GM12878 (cell line): ENCODE measurements around the gene LITAF. TPM values are rescaled to one million over a fixed set of nuclear protein-coding genes. Genes with fewer than 3 reads are reported as not detected.

Source experiments
- ATAC-seq: fragments of 200-7000 bp; cut with Tn5 transposase; 3 replicates; pipeline ENCODE4 v1.9.1; 2020; ENCODE audit warnings: mild to moderate bottlenecking, moderate library complexity
- BruUV-seq: library from RNA; stranded (reverse); fragments of 400-500 nt; replicated peaks from 2 replicates; lab custom pipeline; 2021; lab: Mats Ljungman, UMichigan
- CTCF ChIA-PET: fragments of 300-600 bp; sonication (Branson Sonifier 250); formaldehyde crosslinking; extraction: SDS; loops from one replicate; lab custom pipeline; 2021; ENCODE audit warnings: inconsistent platforms; lab: Yijun Ruan, JAX
- POLR2A ChIA-PET: fragments of 350-600 bp; formaldehyde crosslinking; extraction: SDS; loops from one replicate; lab custom pipeline; 2021; ENCODE audit warnings: inconsistent platforms; lab: Charles Lee
- RAD21 ChIA-PET: fragments of 300-600 bp; sonication (Branson Sonifier 250); formaldehyde crosslinking; loops from one replicate; lab custom pipeline; 2023; ENCODE audit warnings: antibody characterized with exemption; ENCODE audit not compliant: unreplicated experiment; lab: Charles Lee
- SMC1A ChIA-PET: fragments of 300-600 bp; sonication (Branson Sonifier 250); formaldehyde crosslinking; loops from one replicate; lab custom pipeline; 2023; ENCODE audit not compliant: unreplicated experiment, uncharacterized antibody; lab: Charles Lee
- DNase-seq: peaks from one replicate; pipeline ENCODE4 v3.0.0-alpha.2; 2011; ENCODE audit warnings: low read depth, low spot score
- FAIRE-seq: peaks from 3 replicates; lab custom pipeline; 2011; peaks lifted over from hg19 to GRCh38; lab: Jason Lieb, UNC
- H2AFZ ChIP-seq: 2 replicates; pipeline ENCODE4 v1.6.0; 2011; ENCODE audit warnings: low read depth, low read length, control low read depth; ENCODE audit not compliant: control insufficient read depth
- H3K27ac ChIP-seq: 2 replicates; pipeline ENCODE4 v1.5.1; 2011; ENCODE audit warnings: control low read depth; ENCODE audit not compliant: control insufficient read depth, insufficient read depth
- H3K27me3 ChIP-seq, 2 experiments: replicated peaks in 1 of 2; 2 replicates each; pipeline versions ENCODE4 v1.6.0 to v1.6.1; 2011; ENCODE audit warnings: low read length in 1 of 2; ENCODE audit not compliant: control insufficient read depth in 2 of 2, insufficient read depth in 2 of 2
- H3K36me3 ChIP-seq, 2 experiments: 2 replicates each; pipeline ENCODE4 v1.5.1; 2011; ENCODE audit warnings: low read length in 1 of 2; ENCODE audit not compliant: control insufficient read depth in 2 of 2, insufficient read depth in 2 of 2
- H3K4me1 ChIP-seq: 2 replicates; pipeline ENCODE4 v1.6.1; 2011; ENCODE audit warnings: mild to moderate bottlenecking, low read length, moderate library complexity, mixed read lengths; ENCODE audit not compliant: control insufficient read depth, insufficient read depth
- H3K4me2 ChIP-seq: 2 replicates; pipeline ENCODE4 v1.6.0; 2011; ENCODE audit warnings: control low read depth; ENCODE audit not compliant: control insufficient read depth, insufficient read depth
- H3K4me3 ChIP-seq: fragments of 200-600 bp; sonication (generic); 2 replicates; pipeline ENCODE4 v1.5.1; 2016
- H3K79me2 ChIP-seq: 2 replicates; pipeline ENCODE4 v1.6.0; 2011; ENCODE audit warnings: low read length; ENCODE audit not compliant: control insufficient read depth, insufficient read depth
- H3K9ac ChIP-seq: 2 replicates; pipeline ENCODE4 v1.8.0; 2011; ENCODE audit warnings: low read length, control low read depth, mixed read lengths; ENCODE audit not compliant: control insufficient read depth, insufficient read depth
- H3K9me3 ChIP-seq: replicated peaks from 3 replicates; pipeline ENCODE4 v1.5.1; 2011; ENCODE audit warnings: mild to moderate bottlenecking, low read length; ENCODE audit not compliant: control insufficient read depth, insufficient read depth
- H4K20me1 ChIP-seq: 2 replicates; pipeline ENCODE4 v1.6.0; 2011; ENCODE audit not compliant: control insufficient read depth, insufficient read depth
- ATF3 ChIP-seq: IDR thresholded peaks from 2 replicates; pipeline ENCODE4 v1.6.1; 2011; ENCODE audit warnings: low read depth, mild to moderate bottlenecking, low read length, moderate library complexity, borderline replicate concordance; ENCODE audit errors: extremely low read depth
- BCLAF1 ChIP-seq: fragments of 450-650 bp; IDR thresholded peaks from 2 replicates; pipeline ENCODE4 v1.6.1; 2017; ENCODE audit warnings: antibody characterized with exemption, mild to moderate bottlenecking, moderate library complexity
- BMI1 ChIP-seq: fragments of 450-650 bp; IDR thresholded peaks from 2 replicates; pipeline ENCODE4 v1.6.1; 2016; ENCODE audit warnings: mild to moderate bottlenecking, moderate library complexity, borderline replicate concordance
- CTCF ChIP-seq, 3 experiments: IDR thresholded peaks in 2 of 3; conservative IDR thresholded peaks in 1 of 3; 2 replicates each; pipeline ENCODE4 v1.5.1; 2011; ENCODE audit warnings: low read depth in 3 of 3, low read length in 3 of 3, mild to moderate bottlenecking in 3 of 3, control low read depth in 2 of 3, moderate library complexity in 2 of 3, inconsistent platforms in 1 of 3, mixed read lengths in 1 of 3; ENCODE audit not compliant: control insufficient read depth in 2 of 3, insufficient read depth in 1 of 3; ENCODE audit errors: extremely low read depth in 1 of 3
- POLR2A ChIP-seq: IDR thresholded peaks from 2 replicates; pipeline ENCODE4 v1.6.1; 2011; ENCODE audit warnings: low read depth, mild to moderate bottlenecking, low read length
- YY1 ChIP-seq: IDR thresholded peaks from 2 replicates; pipeline ENCODE4 v1.6.1; 2011; ENCODE audit warnings: low read depth, mild to moderate bottlenecking, low read length
- WGBS: methylation state at CpG from one replicate; pipeline ENCODE4 v1.1.6; 2016; ENCODE audit warnings: low lambda C conversion rate; ENCODE audit not compliant: insufficient replicate concordance, insufficient coverage; ENCODE audit errors: missing lambda C conversion rate; 5-methylcytosine and 5-hydroxymethylcytosine counted together
- in situ Hi-C: fragments of 300-500 bp; cut with MboI; formaldehyde crosslinking; loops from 9 replicates; pipeline ENCODE4 v1.14.3; 2018; ENCODE audit warnings: mixed read lengths
- intact Hi-C: fragments of 100-400 bp; cut with micrococcal nuclease; formaldehyde crosslinking; loops from one replicate; pipeline ENCODE4 v1.14.2; 2022; ENCODE audit not compliant: unreplicated experiment
- polyA plus RNA-seq, 11 experiments: library from polyadenylated mRNA; depleted of rRNA in 4 of 11; unstranded in 6 of 11; stranded (reverse) in 5 of 11; fragments of >200 nt; fragmentation: Nextera tagmentation in 4 of 11; fragmentation: Illumina TruSeq in 1 of 11; extraction: Ambion mirVana in 4 of 11; extraction: Trizol in 1 of 11; gene quantifications; 1 replicate in 1 of 11; 2 replicates in 10 of 11; pipeline versions ENCODE4 v1.2.1 to v1.2.3, GENCODE V29; 2011 to 2016; ENCODE audit warnings: inconsistent platforms in 2 of 11, missing spikeins in 2 of 11, low read depth in 1 of 11
- total RNA-seq, 4 experiments: library from RNA; depleted of rRNA in 3 of 4; stranded (reverse); fragments of >200 nt in 3 of 4; fragmentation: Illumina TruSeq in 1 of 4; extraction: Trizol in 1 of 4; gene quantifications; 2 replicates each; pipeline versions ENCODE4 v1.2.1 to v1.2.3, GENCODE V29; 2013 to 2021

Gene LITAF
- total and polyA plus RNA-seq, 10 of the 15 experiments (the other 5 are each of a cell fraction or from before 2014, with no cell fraction given), result 99.2 to 211 (median 147) TPM

- Histone ChIP-seq H3K4me2 (no peak overlapping the region), H3K9me3 (no peaks in the 10 kb centered on the region; the same call in 2 of the 3 replicates), H3K27me3 (no peaks in the 10 kb centered on the region), H2AFZ (no peak overlapping the region), H3K79me2 (peaks cover 70% of the 10 kb centered on the region), H4K20me1 (peaks cover 5% of the 10 kb centered on the region; the same call in 1 of the 2 replicates), H3K4me3 (no peak overlapping the region), H3K36me3 (peaks cover 7 to 25% of the 10 kb centered on the region in 2 experiments), H3K27ac (no peak overlapping the region), H3K4me1 (no peaks in the 10 kb centered on the region), H3K9ac (no peak overlapping the region)
- TF ChIP-seq POLR2A (0 out of 2 replicates have a peak, but pooled peaks have one; percentile 26), BMI1 (no peak)
- ChIA-PET CTCF (no interaction called here), SMC1A (interaction anchor here (2.1 kb wide), 1 partner anchor 16 kb away, joined by 7 read pairs; no protein-coding TSS in a partner anchor), RAD21 (no interaction called here), POLR2A (no interaction called here)
- ATAC-seq, result no peak
- no TSS peak for BruUV-seq
- no peak for FAIRE-seq
- no peak for DNase-seq
- WGBS, result 99% methylated on average over 11 of the region's 11 CpGs
- in situ Hi-C loops (no loop called here), intact Hi-C loops (no loop called here)
Measured at GRCh38 chr16:11565665-11566064, 21.1 kb downstream of the LITAF start.

- Histone ChIP-seq H2AFZ (no peak overlapping the region), H3K36me3 (peaks cover 7 to 22% of the 10 kb centered on the region in 2 experiments), H3K79me2 (peaks cover 60% of the 10 kb centered on the region), H3K27ac (no peak overlapping the region), H3K4me2 (no peak overlapping the region), H3K27me3 (no peaks in the 10 kb centered on the region), H3K9me3 (no peaks in the 10 kb centered on the region; the same call in 2 of the 3 replicates), H3K4me1 (no peaks in the 10 kb centered on the region), H3K4me3 (no peak overlapping the region), H4K20me1 (peaks cover 6% of the 10 kb centered on the region; the same call in 1 of the 2 replicates), H3K9ac (no peak overlapping the region)
- DNase-seq (no peak), FAIRE-seq (no peak), ATAC-seq (no peak)
- SMC1A ChIA-PET, result interaction anchor here (1.9 to 2.0 kb wide), 2 partner anchors 17 to 20 kb away, joined by 6 to 7 read pairs; no protein-coding TSS in a partner anchor
- POLR2A ChIA-PET, result interaction anchor here (1.1 to 1.3 kb wide), 2 partner anchors 10 to 17 kb away, joined by 3 read pairs; no protein-coding TSS in a partner anchor
- in situ Hi-C loops, result no loop called here
- intact Hi-C loops, result no loop called here
- TSS peak; percentile 14 for BruUV-seq
- RAD21 ChIA-PET, result interaction anchor here (0.6 kb wide), 1 partner anchor 302 kb away, joined by 3 read pairs; no protein-coding TSS in a partner anchor
- CTCF ChIA-PET, result interaction anchor here (0.7 to 1.6 kb wide), 4 partner anchors 10 to 44 kb away, joined by 3 to 7 read pairs (median 4); no protein-coding TSS in a partner anchor
- WGBS, result 98% methylated on average over 24 of the region's 24 CpGs
- TF ChIP-seq YY1, result no peak
- TF ChIP-seq BCLAF1, result no peak
- no peak for TF ChIP-seq CTCF (IDR thresholded peaks at IDR 0.05 in 2 of 3, conservative IDR thresholded peaks at IDR 0.05 in 1 of 3; ENCODE audit: control insufficient read depth in 2 of 3, extremely low read depth in 1 of 3, insufficient read depth in 1 of 3, low read depth in 3 of 3, low read length in 3 of 3)
- TF ChIP-seq ATF3, result no peak
Measured at GRCh38 chr16:11564046-11564926, 22.4 kb downstream of the LITAF start.
